Esophagus squamous epithelium (tissue), 4 donors: ENCODE data around the gene DNAJC1.

Experiments
- POLR2A ChIP-seq, 4 donors: fragments of 450-650 bp; IDR thresholded peaks; one replicate each; pipeline ENCODE4 v1.6.1; 2017; ENCODE audit warnings: antibody characterized with exemption in 4 of 4, mild to moderate bottlenecking in 4 of 4, moderate library complexity in 3 of 4
- TF ChIP-seq, protein P1 (sequence below), 6 experiments: fragments of 450-650 bp in 4 of 6; fragments of 200-600 bp in 2 of 6; sonication (generic) in 2 of 6; IDR thresholded peaks; one replicate each; pipeline ENCODE4 v1.5.1; 2016 to 2019; ENCODE audit warnings: antibody characterized with exemption in 6 of 6, mild to moderate bottlenecking in 4 of 6, moderate library complexity in 4 of 6

DNA sequence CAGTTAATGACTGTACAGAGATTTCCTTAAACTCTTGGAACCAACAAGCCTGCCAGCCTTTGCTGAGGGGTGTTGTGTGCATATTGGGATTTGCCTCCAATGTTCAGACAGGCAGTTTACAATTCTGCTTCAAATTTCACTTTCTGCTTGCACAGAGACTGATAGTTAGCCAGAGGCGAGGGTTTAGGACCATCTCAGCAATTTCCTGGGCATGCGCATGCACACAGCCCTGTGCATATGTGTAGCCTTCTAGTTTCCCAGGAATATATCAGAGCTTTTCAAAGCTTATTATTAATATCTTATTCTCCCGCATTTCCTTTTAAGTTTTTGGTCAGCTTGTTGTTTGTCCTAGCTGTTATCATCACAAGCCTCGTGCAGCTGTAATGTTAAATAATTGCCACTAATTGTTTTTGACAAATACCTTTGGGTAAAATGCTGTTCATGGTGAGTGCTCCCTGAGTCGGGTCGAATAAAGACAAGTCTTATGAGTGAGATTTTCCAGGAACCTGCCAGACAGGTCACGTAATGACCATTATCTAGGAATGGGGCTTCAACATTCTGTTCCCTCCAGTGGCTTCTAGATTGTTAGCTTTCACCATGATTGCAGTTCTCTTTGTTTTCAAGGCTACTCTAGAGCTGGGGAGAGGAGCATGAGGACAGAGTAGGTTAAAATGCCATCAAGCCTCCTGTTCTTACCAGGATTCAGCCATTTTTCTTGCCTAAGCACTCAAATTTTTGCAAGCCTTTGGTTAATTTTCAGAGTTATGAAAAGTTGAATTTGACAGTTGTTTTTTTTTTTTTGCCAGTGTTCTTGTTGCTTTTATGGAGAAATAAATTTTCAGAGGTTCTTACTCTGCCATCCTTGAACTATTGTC is 24.1 kb upstream of the DNAJC1 start:
- TF ChIP-seq, protein P1, sequence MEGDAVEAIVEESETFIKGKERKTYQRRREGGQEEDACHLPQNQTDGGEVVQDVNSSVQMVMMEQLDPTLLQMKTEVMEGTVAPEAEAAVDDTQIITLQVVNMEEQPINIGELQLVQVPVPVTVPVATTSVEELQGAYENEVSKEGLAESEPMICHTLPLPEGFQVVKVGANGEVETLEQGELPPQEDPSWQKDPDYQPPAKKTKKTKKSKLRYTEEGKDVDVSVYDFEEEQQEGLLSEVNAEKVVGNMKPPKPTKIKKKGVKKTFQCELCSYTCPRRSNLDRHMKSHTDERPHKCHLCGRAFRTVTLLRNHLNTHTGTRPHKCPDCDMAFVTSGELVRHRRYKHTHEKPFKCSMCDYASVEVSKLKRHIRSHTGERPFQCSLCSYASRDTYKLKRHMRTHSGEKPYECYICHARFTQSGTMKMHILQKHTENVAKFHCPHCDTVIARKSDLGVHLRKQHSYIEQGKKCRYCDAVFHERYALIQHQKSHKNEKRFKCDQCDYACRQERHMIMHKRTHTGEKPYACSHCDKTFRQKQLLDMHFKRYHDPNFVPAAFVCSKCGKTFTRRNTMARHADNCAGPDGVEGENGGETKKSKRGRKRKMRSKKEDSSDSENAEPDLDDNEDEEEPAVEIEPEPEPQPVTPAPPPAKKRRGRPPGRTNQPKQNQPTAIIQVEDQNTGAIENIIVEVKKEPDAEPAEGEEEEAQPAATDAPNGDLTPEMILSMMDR (IDR thresholded peaks at IDR 0.05), result no peak
- no peak for TF ChIP-seq POLR2A (IDR thresholded peaks at IDR 0.05)
